GM12865 (cell line): ENCODE measurements around the gene PLA2G2C.

ENCODE experiments used
- DNase-seq: peaks from one replicate; pipeline ENCODE4 v3.0.0; 2010; ENCODE audit warnings: low read depth
- H3K4me3 ChIP-seq: 2 replicates; pipeline ENCODE4 v1.5.1; 2011; ENCODE audit warnings: mild to moderate bottlenecking, low read depth, low read length, control low read depth
- TF ChIP-seq, protein P1 (sequence below): IDR thresholded peaks from 2 replicates; pipeline ENCODE4 v1.5.1; 2011; ENCODE audit warnings: low read length, control low read depth, low read depth, inconsistent platforms; ENCODE audit not compliant: insufficient read depth; ENCODE audit errors: missing control alignments

The PLA2G2C gene

DNA sequence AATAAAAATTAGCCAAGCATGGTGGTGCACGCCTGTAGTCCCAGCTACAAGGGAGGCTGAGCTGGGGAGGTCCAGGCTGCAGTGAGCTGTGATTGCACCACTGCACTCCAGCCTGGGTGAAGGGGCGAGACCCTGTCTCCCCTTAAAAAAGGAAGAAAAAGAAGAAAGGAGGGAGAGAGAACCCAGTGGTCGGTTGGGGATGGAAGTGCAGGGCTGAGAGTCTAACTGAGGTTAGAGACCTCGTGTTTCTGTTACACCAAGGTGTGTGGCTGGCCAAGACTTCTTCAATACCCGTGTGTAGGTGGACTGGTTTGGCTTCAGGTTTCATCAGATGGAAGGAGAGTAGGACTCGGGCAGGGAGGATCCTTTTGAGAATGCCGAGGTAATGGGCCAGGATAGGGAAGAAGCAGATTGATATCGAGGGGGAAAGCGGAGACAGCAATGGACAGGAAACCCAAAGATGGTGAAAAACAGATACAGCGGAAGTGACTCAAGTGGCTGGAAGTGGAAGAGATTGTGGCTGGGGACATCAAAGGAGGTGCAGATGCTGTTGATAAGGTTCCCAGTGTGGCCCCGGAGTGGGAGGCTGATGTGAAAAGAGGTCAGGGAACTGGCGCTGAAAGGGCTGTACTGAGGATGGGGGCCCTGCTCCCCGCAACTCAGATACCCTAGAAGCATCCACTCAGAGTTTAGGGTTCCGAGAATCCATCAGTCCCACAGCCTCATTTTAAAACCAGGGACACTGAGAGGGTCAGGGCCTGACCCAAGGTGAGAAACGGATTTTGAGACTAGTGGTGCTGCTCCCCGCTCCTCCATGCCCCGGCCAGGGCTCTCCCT lies 1.1 kb downstream of the PLA2G2C start:
- no peak for DNase-seq
- no peak overlapping the region for H3K4me3 ChIP-seq
- TF ChIP-seq, protein P1, sequence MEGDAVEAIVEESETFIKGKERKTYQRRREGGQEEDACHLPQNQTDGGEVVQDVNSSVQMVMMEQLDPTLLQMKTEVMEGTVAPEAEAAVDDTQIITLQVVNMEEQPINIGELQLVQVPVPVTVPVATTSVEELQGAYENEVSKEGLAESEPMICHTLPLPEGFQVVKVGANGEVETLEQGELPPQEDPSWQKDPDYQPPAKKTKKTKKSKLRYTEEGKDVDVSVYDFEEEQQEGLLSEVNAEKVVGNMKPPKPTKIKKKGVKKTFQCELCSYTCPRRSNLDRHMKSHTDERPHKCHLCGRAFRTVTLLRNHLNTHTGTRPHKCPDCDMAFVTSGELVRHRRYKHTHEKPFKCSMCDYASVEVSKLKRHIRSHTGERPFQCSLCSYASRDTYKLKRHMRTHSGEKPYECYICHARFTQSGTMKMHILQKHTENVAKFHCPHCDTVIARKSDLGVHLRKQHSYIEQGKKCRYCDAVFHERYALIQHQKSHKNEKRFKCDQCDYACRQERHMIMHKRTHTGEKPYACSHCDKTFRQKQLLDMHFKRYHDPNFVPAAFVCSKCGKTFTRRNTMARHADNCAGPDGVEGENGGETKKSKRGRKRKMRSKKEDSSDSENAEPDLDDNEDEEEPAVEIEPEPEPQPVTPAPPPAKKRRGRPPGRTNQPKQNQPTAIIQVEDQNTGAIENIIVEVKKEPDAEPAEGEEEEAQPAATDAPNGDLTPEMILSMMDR: no peak

DNA sequence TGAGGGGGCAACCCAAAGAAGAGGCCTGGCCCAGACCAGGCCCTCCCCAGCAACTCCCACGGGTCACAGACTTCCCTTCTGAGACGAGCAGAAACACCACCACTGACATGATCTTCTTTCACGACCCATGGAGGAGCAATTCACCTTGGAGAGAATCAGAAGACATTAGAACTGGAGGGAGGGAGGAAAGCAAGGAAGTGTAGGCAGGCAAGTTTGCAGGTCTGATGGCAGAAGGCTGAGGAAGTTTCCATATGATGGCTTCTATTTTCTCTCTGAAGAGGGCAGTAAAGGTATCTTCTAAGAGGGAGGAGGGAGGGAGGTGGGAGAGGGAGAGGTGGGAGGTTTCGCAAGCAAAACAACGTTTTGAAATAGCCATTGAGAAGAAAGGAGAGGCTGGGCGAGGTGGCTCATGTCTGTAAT lies 1.8 kb downstream of the PLA2G2C start:
- DNase-seq: no peak
- TF ChIP-seq, protein P1: no peak
- H3K4me3 ChIP-seq: no peak overlapping the region

DNA sequence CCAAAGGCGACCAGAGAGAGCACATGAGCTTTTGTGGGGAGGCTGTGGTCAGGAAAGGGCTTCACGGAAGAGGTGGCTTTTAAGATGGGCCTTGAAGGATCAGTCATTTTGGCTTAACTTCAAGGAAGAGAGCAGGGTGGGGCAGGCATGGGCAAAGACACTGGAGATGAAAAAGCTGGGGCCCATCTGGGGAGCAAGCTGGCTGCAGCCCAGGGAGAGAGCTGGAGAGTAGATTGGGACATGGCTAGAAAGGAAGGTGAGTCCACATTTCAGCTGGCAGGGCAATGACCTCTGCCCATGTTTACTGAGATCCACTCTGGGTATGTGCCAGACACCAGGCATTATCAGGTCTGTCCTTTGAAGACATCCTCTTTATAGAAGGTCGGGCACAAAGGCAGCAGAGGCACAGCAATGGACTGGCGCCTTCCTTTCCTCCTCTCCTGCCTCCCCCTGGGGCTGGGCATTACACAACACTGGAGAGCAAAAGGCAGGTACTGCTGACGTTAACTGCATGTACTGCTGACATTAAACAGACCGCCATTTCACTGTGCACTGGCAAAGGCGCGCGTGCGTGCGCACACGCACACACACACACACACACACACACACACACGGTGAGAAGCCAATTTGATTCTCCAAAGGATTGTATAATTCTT lies 2.6 kb downstream of the PLA2G2C start:
- DNase-seq: no peak
- no peak overlapping the region for H3K4me3 ChIP-seq
- TF ChIP-seq, protein P1: no peak

DNA sequence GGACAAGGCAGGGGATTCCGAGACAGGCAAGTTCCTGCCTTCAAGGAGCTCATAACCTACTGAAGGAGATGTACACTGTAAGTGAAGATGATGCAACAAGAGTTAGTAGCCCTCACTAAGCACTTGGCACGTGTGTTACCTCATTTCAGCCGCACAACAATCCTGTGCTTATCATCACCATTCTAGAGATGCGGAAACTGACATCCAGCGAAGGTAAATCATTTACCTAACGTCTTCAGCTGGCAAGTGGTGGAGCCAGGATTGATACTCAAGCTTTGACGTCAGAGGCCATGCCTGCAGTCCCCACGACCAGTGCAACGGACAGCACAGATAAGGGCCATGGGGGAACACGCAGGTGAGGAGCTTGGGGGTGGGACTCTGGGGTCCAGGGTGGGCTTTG lies 3.3 kb downstream of the PLA2G2C start:
- TF ChIP-seq, protein P1: no peak
- H3K4me3 ChIP-seq: no peak overlapping the region
- DNase-seq: no peak

DNA sequence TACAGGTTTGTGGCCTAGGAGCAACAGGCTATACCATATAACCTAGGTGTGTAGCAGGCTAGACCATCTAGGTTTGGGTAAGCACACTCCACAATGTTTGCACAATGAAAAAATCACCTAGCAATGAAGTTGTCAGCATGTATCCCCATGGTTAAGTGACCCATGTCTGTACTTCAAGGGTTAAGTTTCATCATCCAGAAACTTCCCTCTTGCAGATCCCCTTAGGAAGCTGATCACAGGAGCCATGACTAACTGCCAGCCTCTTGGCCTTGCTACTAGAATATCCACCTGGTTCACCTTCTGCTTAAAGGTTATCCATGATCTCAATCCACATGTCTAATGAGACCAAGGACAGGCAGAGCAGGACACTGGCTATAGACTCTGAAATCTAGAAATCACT lies 3.9 kb downstream of the PLA2G2C start:
- TF ChIP-seq, protein P1: no peak
- DNase-seq: no peak
- no peak overlapping the region for H3K4me3 ChIP-seq

DNA sequence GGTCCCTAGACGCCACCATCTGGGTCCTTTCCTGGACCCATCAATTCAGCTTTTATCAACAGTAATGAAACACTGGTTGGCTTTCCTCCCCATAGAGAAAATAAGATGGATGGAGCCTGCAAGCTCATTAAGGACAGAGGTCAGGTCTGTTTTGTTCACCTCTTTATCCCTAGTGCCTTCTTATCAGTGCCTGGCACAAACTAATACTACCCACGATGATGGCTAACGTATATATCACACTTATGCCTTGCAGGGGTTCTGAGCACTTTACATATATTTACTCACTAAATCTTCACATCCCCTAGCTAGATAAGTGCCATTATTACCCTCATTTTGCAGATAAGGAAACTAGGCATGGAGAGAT lies 5.5 kb downstream of the PLA2G2C start:
- DNase-seq: no peak
- TF ChIP-seq, protein P1: no peak
- no peak overlapping the region for H3K4me3 ChIP-seq
